HG03097 (cell line): ENCODE results near the gene RALA.
"Not testable (repeated sequence)": the region's sequence is repeated elsewhere in the genome, so short reads cannot be mapped to it uniquely, and the experiment has no call there.

Experiments
- ATAC-seq: cut with Tn5 transposase; IDR thresholded peaks from one replicate; pipeline ENCODE4 v1.9.1; 2021; ENCODE audit not compliant: unreplicated experiment, low FRiP score

The RALA gene

DNA sequence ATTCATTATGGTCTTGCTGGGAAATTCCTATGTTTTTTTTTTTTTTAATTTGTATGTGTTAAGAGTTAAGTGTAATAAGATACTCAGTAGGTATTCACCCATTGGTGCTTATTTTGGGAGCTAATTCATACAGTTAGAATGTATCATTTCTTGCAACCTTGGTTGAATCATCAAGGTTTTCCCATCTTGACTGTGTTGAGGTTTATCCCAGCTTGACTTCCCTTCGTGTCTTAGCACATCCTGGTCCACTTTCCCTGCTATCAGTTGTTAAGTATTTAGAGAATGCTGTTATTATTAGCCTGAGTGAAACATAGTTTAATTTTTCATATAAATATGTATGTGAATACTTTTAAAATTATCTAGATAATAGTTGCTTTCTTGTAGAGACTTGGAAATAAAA, 20.8 kb downstream of the RALA start:
- no peak for ATAC-seq

DNA sequence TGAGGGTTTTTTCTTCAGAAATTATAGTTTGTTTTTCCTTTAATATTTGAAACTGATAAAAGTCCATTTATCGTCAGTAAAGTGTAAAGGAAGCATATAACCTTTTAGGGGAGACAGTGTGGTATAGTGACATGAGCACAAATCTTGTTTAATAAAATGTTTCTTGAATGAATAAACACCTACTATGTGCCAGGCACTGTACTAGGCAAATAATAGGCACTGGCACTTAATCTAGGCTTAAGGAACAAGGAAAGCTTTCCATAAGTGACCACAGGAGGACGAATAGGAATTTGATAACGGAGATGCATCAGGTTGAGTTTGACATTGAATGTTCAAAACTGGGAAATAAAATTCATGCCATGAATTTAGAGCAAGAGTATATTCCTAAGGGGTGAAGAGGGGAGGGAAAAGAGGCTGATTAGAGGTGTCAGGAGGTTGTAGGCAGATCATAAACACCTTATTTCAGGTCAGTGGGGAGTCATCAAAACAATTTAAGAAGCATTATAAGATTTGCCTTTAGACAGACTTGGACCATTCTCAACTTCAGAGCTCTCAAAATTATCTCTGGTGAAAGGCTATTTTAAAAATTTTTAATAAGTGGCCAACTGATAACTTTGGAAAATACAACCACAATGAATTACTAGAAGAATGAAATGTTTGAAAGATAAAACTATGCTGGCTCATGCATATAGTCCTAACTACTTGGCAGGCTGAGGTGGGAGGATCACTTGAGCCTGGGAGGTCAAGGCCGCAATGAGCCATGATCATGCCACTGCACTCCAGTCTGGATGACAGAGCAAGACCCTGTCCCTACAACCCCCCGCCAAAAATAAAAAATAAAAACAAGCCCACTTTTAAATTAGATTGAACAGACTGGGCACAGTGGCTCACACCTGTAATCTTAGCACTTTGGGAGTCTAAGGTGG, 22.4 kb downstream of the RALA start:
- ATAC-seq = no peak

DNA sequence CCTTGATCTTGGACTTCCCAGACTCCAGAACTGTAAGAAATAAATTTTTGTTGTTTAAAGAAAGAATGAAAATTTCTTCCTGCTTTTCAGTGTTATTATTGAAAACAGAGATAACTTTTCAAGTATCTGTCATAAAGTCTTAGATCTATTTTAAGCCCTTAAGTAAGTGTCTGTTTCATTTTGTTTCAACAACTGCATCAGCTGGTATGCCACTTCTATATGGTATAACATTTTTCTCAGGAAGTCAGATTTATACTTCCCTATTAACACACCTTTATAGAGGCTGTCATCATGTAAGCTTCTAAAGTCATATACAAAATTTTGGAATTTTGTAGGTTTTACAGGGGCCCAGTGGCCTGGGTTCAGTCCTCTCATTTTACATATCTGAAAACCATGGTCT, 24.4 kb downstream of the RALA start:
- ATAC-seq = no peak

DNA sequence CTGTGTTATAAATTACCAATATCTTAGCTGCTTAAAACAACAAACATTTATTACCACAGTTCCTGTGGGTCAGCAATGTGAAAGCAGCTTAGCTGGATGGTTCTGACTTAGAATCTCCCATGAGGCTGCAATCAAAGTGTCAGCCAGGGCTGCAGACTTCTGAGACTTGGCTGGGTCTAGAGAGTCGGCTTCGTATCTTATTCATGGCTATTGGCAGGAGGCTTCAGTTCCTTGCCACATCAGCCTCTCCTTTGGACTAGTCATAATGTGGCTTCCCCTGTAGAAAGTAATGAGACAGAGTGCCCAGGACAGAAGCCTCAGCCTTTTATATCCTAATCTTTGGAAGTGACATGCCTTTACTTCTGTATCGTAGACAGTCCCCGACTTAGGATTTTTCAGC, 27.3 kb downstream of the RALA start:
- ATAC-seq = no peak

DNA sequence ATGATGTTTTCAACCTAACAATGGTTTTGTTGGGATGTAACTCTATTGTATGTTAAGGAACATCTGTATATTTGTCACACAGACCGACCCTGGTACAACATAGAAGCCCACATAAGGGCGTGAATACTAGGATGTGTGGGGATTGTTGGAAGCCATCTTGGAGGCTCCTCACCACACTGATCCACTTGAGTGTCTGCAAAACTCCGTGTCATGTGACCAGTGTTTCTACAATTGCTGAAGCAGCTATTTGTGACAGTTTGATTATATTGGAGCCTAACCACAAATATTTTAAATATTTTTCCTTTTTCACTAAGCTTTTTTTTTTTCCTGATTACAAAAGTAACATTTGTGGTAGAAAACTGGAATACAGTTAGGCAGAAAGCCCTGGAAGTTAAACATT, 27.9 kb downstream of the RALA start:
- no peak for ATAC-seq

DNA sequence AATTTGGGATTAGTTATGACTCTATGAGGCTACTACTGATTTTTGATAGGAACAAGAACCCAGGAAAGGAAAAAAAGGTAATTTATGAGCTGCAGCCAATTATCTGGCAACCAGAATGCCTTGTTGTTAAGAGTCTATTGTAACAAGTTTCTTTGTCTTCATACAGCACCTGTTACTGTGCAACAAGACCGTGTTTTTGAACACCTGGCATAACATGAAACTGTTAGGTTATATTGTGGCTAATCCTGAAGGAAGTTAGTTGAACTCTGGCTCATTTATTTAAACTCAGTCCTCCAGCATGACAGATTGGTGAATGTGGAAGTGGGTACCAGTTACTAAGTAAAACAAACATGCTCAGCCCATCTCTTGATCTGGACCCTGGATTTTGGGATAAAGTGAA, 33.0 kb downstream of the RALA start:
- ATAC-seq = no peak

DNA sequence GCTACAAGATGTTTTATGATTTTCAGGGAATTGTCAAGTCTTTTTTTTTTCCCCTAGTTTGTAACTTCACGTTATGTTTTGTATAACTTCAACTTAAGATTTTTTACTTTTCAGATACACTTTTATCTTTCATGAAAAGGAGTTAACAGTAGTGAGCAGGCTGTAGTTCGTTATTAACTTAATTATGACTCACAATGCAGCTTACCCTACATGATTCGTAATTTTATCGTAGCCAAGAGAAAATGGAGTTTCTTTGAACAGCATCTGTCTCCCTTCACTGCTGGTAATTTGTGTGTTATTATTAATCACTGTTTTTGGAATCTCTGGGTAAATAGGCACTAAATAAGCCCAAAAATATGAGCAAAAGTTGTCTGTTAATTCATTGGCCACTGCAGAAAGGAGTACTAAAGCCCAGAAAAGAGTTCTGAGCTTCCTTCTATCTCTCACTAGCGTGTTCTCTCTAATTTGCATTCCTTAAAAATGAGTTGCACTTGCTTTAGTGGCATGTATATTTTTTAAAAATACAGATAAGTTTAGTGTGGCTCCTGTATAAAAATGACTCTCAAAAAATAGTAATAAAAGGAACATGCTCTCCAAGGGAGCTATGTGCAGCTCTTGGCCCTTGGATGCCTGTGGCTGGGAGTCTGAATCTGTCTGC, 36.1 kb downstream of the RALA start:
- no peak for ATAC-seq

DNA sequence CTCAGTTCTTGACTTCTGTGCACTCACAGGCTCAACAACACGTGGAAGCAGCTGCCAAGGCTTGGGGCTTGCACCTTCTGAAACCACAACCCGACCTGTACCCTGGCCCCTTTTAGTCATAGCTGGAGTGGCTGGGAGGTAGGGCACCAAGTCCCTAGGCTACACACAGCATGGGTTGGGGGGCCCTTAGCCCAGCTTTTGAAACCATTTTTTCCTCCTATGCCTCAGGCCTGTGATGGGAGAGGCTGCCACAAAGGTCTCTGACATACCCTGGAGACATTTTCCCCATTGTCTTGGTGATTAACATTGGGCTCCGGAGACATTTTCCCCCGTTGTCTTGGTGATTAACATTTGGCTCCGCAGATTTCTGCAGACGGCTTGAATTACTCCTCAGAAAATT, 38.6 kb downstream of the RALA start:
- no peak for ATAC-seq

DNA sequence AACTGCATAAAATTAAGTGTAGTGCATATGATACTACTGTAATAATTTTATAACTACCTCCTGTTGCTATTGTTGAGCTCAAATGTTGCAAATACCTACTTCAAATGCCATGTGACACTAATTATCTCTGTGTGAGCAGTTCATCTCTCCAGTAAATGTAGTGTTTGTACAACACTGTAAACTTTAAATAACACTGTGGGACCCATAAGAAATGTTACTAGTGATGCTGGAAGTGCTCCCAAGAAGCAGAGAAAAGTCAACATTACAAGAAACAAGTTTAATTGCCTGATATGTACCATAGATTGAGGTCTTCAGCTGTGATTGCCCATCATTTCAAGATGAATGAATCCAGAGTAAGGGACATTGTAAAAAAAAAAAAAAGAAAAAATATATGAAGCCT, 39.9 kb downstream of the RALA start:
- no peak for ATAC-seq

DNA sequence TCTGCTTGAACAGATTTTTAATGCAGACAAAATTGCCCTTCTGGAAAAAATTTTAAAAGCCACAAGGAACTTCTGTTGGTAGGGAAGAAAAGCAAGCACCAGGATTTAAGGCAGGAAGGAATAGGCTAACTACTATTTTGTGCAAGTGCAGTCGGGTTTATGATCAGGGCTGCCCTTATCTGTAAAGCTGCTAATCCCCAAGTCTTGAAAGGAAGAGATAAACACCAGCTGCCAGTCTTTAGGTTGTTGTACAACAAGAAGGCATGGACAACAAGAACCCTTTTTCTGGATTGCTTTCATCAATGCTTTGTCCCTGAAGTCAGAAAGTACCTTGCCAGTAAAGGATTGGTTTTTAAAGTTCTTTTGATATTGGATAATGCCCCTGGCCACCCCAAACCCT, 40.7 kb downstream of the RALA start:
- no peak for ATAC-seq

DNA sequence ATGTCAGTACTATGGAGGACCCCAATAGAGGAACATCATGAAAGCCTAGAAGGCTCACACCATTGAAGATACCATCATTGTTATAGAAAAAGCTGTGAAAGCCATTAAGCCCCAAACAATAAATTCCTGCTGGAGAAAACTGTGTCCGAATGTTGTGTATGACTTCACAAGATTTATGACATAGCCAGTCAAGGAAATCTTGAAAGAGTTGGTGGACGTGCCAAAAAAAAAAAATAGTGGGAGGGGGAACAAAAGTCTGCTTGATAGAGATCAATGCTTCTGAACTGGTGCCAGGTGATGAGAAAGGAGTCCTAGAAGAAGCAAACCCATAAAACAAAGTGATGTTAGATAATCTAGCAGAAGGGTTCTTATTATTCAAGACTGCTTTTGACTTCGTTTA, 41.2 kb downstream of the RALA start:
- ATAC-seq = no peak

DNA sequence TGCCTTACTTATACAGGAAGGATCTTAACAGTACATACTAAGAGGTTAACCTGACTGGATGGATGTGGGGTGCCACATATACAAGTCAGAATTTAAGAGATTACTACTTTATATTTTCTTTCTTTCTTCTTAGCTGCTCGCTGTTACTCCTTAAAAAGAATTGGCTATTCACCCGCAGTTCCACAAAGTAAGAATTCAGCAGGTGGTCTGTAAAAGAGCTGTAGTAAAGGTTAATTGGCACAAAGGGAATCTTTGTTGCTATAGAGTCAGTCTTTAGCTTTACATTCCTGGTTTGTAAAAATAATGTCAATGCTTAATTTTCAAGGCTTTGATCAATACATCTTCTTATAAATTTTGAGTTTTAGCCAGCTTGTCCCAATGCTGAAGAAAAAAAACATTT, 43.2 kb downstream of the RALA start:
- no peak for ATAC-seq

DNA sequence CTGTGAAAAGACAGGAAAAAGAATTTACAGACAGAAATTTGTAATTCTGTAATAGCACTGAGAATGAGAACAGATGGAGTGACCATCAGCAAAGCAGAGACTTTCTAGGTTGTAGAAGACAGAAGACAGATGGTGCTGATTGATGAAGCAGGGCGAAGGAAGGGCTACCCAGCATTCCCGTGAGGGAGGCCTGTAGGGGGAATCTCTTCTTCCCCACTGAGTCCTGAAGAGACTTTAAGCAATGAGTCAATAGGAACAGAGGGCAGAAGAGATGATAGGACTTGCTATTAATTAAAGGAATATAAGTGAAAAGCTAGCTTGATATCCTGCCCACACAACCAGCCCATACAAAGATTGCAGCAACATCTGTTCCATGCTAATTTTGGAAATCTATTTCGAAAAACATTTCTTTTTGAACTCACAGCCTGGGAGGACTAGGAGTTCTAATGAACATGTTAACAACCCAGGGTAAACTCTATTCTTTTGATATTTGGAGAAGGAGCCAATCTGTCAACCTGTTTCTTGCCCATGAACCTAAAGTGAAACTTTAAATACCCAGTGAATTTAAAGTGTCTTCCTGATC, 44.1 kb downstream of the RALA start:
- no peak for ATAC-seq

DNA sequence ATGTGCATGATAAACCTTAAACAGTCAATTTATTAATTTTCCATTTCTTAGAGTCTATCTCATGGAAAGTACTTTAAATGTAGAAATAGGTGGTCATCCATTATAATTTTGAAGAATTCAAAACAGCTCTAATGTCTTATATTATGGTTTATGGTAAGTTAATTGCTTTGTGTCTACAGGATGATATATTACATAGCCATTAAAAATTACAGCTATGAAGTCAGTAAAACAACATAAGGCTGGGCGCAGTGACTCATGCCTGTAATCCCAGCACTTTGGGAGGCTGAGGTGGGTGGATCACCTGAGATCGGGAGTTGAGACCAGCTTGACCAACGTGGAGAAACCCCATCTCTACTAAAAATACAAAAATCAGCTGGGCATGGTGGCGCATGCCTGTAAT, 44.9 kb downstream of the RALA start:
- not testable (repeated sequence) for ATAC-seq

DNA sequence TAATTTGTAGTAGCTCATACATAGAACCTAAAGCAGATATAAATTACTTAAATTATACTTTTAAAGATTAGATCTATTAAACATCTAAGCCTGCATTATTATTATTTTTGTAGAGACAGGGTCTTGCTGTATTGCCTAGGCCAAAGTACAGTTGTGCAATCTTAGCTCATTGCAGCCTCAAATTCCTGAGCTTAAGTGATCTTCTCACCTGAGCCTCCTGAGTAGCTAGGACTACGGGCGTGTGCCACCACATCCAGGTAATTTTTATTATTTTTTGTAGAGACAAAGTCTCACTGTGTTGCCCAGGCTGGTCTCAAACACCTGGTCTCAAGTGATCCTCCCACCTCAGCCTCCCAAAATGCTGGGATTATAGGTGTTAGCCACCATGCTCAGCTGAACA, 46.7 kb downstream of the RALA start:
- ATAC-seq = no peak

DNA sequence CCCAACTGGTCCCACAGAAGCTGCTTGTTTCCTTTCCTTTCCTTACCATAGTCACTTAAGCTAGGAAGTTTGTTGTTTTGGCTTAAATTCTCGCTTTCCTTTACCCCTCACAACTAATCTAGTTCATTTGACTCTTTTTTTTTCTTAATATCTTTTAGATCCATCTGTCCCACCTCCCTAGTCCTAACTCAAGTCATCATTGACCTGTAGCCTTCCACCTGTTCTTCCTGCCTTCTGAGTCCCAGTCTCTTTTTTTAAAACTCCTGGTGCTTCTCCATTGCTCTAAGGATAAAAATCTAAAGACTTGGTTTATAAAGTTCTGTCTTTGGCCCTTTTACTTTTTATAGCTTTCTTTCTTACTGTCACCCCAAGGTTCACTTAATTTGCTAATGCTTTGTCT, 47.6 kb downstream of the RALA start:
- ATAC-seq = no peak

DNA sequence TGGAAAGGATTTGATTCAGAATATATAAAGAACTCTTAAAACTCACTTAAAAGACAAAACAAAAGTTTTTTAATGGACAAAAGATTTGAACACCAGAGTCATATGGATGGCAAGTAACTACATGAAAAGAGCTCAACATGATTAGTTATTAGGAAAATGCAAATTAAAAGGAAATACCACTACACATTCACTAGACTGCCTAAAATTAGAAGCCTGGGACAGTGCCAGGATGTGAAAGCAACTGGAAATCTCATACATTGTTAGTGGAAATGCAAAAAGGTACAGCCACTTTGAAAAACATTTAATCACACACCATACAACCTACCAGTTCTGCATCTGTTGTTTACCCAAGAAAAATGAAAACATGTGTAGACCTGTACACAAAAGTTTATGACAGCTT, 48.8 kb downstream of the RALA start:
- no peak for ATAC-seq

DNA sequence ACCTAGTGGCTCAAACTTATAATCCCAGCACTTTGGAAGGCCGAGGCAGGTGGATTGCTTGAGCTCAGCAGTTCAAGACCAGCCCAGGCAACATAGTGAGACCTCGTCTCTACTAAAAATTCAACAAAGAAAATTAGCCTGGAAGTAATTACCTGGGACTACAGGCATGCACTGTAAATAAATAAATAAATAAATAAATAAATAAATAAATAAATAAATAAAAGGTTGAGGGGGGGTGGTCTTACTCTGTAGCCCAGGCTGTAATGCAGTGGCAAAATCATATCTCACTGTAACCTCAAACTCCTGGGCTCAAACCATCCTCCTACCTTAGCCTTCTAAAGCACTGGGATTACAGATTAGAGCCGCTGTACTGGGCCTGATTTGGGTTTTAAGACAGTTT, 50.5 kb downstream of the RALA start:
- no peak for ATAC-seq

DNA sequence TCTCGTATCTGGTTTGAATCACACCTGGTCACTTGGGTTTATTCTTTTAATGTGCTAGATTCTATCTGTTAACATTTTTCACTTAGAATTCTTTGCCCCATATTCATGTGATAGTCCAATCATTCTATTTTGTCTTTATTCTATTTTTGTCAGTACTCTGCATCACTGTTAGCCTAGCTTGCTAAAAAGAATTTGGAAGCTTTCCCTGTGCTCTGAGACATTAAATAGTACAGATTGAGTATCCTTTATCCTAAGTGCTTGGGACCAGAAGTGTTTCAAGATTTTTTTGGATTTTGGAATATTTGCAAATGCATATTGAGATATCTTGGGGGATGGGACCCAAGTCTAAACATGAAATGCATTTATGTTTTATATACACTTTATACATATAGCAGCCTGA, 51.0 kb downstream of the RALA start:
- ATAC-seq = no peak

DNA sequence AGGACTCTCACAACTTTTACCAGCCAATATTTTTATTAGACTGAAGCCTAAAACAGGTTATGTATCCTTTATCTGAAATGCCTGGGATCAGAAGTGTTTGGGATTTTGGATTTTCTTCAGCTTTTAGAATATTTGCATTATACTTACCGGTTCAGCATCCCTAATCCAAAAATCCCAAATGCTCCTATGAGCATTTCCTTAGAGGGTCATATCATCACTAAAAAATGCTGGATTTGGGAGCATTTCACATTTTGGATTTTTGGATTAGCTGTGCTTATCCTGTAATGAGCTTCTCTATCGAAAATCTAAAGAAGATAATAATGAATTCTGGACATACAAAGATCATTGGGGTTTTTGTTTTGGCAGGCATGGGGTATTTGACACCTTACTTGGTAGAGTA, 53.0 kb downstream of the RALA start:
- no peak for ATAC-seq

DNA sequence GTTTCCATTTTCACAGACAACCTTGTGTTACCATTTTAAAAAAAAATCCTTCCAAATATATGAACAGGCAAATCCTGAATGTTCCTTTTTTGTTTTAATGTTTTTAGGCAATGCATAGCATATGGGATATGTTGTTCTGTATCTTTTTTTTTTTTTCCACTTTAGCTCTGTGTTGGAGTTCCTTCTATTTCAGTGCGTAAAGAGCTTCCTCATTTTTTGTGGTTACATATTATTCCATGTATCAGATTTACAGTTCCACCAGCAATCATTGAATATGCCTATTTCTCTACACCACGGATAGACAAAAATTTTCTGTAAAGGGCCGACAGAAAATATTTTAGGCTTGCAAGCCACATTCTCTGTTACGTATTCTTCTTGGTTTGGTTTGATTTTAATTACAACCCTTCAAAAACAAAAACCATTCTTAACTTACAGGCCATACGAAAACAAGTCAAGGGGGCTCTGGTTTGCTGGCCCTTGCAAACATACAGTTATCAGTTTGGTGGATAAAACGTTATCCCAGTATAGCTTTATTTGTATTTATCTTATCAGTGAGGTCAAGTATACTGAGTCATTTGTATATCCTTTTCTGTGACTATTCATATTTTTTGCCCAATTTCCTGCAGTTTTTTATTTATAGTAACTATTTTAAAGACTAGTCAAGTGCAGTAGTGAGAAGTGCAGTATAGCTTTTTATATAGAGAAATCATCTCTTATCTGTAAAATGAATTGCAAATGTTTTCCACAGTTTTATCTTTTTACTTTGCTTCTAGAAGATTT, 55.7 kb downstream of the RALA start:
- ATAC-seq = no peak
